HG03280 (cell line): ENCODE results near the gene TIRAP.
"Not testable (repeated sequence)": the region's sequence is repeated elsewhere in the genome, so short reads cannot be mapped to it uniquely, and the experiment has no call there.

ENCODE experiments used
- ATAC-seq: cut with Tn5 transposase; IDR thresholded peaks from one replicate; pipeline ENCODE4 v1.9.1; 2021; ENCODE audit warnings: mild to moderate bottlenecking, moderate library complexity; ENCODE audit not compliant: unreplicated experiment

TIRAP gene

DNA sequence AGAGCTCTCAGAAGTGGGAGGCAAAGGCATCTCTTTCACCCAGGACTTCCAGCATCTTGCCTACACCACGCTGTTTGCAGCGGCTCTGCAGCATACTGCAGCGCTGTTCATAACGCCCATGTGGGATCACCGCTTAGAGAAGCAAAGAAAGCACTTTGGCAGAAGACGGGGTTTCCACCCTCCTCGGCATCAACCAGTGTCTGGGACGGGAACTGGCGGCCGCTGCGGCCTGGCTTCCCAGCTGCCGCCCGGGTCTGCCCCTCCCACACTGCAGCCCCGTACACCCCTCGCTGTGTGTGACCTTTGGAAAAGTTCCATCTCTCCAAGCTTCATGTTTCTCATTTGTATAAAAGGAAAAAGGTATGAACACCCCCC is 545 bp upstream of the TIRAP start:
- no peak for ATAC-seq

DNA sequence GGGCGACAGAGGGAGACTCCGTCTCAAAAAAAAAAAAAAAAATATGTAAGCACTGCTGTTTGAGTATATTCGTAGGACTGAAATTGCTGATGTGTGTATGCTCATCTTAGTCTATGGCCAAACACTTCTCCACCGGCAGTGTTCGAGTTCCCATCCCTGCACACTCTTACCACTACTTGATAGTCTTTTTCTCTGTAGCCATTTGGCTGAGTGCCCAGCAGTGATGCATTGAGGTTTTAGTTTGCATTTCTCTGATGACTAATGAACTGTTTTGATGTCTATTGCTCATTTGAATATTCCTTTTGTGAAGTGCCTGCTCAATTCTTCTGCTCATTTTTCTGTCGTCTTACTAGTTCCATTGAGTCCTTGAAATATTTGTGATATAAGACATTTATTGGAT is 1.9 kb downstream of the TIRAP start:
- ATAC-seq, result peak; percentile 59

DNA sequence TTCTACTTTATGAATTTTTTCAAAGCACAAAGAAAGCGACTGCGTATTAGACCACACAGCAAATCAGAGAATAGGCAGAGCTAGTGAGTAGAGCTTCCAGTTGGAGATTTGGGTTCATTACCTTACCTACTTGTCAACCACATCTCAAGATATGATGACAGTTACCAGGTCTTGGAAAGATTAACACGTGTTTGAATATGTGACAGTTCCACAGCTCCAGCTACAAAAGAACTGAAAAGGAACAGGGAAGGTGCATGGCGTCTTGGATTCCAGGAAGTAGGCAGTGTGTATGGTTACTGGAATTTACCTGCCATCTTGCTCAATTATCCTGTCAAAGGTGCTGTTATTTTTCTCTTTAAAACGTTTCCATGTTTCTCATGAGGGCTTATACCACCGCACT is 5.3 kb downstream of the TIRAP start:
- ATAC-seq, result no peak

DNA sequence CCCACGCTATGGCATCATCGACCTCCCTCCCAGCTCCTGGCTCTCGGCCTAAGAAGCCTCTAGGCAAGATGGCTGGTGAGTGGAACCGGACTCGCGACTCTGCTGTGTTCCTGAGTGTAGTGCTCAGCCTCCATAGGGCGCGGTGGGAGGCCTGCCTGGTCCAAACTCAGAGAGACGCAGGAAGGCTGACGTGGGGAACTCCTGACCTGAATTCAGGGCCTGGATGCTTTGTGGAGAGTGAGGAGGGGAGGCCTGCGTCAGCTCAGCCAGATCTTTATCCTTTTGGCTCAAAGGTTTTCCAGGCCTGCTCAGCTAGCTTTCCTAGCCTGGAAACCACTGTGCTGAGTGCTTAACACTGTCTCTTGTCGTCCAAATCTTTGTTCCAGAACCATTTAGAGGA is 8.0 kb downstream of the TIRAP start:
- no peak for ATAC-seq

DNA sequence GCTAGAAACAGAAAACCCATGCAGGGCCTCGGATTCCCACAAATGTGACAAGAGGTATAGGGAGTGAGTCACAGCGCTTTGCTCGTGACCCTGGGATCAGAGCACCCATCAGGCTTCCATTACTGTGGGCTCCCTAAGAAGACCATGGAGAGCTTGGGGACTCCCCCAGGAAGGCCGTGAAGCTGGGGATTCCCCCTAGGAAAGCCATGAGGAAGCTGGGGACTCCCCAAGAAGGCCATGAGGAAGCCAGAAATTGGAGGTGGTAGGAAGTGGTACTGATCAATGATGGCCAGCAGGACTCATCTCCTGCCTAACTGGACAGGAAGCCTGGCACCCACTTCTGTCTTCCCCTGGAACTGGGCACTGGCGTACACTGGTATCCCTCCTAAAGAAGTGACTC is 10.8 kb downstream of the TIRAP start:
- no peak for ATAC-seq

DNA sequence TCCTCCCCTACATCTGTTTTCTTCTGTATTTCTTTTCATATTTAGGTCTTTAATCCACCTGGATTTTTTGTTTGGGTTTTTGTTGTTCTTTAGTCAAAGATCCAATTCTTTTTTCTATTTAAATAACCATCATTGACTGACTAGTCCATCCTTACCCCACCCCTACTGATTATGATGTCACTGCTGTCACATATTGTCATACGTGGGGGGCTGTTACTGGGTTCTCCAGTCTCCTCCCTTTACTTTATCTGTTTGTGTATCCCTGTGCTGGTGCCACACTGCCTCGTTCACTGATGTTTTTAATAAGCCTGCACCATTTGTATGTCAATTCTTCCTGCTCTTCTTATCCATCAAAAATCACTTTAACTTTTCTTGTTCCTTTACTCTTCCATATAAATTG is 14.1 kb downstream of the TIRAP start:
- no peak for ATAC-seq

DNA sequence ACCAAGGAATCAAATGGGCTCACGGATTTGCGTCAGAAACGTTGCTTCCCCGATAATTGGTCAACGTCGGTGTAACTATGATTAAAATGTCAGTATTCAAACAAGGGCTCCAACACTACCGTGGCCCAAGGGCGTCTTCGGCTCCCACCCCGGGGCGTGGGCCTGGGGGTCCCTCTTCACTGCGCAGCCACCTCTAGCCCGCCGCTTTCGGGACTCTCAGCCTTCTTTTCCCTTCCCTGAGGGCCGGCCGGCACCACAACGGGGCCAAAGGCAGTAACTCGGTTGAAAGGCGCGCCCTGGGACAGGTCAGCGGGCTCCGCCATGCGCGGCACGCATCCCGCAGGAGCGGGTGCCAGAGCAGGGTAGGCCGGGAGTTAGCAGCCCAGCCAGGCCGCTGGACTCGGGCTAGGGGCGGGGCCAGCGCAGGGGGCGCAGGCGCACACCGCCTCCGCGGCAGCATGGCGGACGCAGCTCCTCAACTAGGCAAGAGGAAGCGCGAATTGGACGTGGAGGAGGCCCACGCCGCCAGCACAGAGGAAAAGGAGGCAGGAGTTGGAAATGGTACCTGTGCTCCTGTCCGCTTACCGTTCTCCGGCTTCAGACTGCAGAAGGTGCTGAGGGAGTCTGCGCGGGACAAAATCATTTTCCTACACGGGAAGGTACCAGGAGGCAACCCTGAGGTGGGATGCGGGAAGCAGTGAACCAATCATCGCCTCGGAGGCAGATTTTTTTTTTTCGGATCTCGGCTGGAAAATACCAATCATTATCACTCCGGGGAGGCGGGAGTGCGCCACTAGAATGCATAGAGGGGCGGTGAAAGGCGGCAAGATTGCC is 20.9 kb downstream of the TIRAP start, which contains the start of gene DCPS:
Gene DCPS, plus strand, starts transcription at position 438 of the 834 bp plus-strand sequence. Its CDS starts 21 bp downstream, at position 459.
- peak; percentile 90 for ATAC-seq

DNA sequence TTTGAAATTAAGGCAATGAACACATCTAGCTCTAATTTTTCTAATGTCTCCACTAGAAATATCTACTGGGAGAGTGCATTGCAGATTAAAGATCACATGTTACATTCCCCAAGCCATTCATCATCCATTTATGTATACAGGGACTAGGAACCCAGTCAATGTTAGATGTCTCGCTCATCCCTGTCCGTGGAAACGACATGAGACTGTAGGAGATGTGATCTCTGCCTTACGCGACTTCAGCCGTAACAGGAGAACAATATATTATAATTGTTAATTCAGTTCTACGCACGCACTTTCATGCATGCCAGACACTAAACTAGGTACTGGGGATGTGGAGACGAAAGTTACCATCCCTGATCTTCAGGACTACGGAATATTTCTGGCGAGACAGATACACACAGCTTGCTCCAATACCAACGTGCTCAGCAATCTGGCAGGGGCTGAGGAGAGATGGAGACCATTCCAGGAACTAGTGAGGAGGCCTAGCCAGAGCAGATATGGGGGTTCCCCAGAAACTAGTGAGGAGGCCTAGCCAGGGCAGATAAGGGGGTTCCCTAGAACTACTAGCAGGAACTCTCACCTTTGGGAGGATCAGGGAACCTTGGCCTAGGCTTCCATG is 21.7 kb downstream of the TIRAP start:
- no peak for ATAC-seq

DNA sequence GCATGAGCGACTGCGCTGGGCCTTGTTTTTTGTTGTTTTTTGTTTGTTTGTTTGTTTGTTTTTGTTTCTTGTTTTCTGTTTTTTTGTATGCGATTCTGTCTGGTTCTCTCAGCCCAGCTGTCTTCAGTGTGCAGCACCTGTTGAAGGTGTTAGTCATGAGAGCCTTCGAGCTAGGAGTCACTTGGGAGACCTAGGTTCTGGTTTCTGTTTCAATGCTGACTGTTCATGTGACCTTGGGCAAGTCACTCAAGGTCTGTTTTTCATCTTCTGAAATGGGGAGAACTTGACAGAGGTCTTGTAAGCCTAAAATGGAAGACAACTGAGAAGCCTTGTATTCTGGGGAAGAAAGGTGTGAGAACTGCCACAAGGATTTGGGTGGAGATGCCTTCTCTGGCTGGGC is 22.8 kb downstream of the TIRAP start:
- ATAC-seq, result peak; percentile 67

DNA sequence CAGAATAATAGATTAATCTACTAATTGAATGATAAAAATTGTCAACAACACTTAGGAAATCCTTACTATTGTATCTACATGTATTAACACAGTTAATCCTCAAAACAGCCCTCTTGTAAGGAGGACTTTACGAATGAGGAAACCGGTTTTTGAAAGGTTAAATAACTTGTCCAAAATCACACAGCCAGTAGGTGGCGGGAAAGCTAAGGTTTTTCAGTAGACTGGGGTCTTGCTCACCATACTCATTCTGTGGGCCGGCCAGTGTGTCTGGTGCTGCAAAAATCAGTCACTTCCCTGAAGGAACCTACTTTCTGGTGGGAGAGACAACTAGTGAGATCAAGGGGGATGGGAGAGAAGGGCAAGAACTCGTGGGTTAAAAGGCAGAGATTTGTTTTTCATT is 24.8 kb downstream of the TIRAP start:
- ATAC-seq, result no peak

DNA sequence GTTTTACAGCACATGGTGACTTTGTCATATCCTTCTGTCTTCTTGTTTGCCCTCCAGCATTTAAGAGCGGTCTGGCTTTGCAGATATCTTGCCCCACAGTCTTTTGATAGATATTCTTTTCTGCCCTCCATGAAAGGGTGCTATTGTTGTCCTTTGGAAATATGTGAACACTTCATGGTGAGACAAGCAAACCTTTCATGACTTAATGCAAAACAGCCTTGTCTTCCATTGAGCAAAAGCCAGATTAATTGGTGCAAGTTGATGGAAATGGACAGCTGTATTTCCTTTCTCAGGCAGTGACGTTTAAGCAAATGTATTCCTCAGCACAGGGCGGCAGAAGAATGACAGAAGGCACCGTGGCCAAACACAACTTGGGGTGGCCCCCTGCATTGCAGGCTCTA is 25.4 kb downstream of the TIRAP start:
- no peak for ATAC-seq

DNA sequence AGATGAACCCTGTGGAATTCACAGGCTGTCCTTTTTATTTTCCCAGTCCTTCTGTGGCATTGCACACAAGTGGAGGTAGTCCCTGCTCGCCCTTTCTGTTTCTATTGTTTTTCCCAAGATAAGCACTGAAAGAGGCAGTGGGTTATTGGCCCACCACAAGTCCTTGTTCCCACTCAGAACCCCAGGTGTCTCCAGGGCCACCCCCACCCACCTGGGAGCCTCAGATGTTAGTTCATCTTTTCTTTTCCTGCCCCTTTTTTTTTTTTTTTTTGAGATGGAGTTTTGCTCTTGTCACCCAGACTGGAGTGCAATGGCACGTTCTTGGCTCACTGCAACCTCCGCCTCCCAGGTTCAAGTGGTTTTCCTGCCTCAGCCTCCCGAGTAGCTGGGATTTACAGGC is 25.9 kb downstream of the TIRAP start:
- ATAC-seq, result not testable (repeated sequence)

DNA sequence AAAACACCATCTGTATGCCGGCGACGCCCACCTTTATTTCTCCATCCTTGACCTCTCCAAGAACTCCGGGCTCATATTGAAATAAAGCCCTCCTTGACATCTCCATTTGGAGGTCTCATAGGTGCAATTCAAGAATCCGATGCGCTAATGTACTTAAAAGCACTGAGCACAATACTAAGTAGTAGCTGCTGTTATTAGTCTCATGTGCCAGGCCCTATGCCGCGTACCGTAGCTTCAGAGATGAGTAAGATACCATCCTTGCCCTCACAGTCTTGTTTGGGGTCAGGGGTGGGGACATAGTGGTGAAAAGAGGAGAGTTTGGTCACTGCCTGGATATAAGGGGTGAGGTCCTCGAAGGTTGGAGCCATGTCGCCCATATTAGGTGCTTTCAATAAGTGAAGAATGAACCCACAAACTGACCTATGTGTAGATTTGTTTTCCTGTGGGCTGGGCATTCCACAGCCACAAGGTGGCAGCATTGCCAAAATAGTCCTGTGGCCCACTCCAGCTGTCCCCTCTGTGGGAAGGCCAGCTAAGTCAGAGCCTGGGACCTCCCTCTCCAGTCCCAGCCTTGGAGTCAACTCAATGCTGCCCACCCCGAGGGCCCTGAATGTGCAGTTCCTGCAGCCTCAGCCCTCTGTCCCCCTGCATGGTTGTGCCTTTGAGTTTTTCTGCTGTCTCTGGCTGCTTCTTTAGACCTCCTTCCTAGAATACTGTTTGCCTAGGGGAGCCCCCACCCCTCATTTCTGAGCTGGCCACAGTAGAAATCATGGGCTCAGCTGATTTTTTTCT is 27.5 kb downstream of the TIRAP start:
- peak; percentile 40 for ATAC-seq

DNA sequence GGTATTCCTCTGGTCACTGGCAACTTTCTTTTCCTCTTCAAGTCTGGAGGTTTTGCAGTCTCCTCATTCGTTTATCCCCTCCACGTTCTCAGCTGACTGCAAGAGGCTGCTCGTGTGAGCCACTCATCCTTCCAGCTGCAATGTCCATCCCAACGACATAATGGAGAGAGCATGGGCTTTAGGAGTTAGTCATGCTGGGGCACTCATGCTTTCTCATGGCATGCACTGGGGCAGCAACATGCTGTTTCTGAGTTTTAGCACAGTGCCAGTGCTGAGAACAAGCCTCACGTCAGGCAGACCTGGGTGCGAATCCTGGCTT is 28.1 kb downstream of the TIRAP start:
- ATAC-seq, result no peak

DNA sequence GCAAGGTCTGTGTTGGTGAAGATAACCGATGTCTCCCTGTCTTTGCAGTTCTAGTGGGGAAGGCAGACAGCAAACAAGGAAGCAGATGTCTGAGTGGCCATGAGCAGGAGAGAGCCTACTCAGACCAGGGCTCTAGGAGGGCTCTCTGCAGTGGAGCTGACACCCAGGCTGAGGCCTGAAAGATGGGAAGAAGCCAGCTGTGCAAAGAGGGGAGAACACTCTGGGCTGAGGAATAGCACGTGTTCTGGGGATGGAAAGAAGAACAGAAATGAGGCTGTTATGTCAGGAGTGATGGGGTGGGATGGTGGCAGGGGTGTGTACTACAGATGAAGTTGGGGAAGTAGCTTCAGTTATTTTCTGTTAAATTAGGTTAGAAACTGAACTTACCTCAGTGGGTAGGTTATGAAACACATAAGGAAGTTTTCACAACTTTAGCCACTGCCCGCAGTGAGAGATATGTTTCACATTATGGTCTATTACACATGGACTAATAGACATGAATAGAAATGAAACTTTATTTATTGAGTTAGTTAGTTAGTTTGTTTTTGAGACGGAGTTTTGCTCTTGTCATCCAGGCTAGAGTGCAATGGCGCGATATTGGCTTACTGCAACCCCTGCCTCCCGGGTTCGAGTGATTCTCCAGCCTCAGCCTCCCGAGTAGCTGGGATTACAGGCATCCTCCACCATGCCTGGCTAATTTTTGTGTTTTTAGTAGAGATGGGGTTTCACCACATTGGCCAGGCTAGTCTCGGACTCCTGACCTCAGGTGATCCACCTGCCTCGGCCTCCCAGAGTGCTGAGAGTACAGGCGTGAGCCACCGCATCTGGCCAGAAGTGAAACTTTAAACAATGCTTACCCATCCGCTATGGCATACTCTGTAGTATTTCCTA is 28.8 kb downstream of the TIRAP start:
- ATAC-seq, result peak; percentile 61

DNA sequence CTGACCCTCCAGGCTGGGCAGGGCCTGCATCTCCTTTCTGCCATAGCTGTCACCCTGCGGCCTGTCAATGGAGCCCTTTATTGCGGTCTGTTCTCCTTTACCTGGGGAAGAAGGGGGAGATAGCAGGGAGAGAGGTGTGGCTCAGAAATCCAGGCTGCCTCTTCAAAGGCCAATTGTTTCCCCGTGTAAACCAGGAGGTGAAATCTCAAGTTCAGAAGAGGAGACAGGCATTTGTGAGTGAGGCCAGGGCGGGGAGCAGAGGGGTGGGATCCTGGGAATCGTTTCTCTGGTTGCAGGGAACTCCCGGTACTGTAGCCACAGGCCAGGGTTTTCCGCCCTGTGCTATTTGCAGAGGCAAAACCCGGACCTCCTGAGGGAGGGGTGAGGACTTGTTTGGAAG is 30.1 kb downstream of the TIRAP start:
- no peak for ATAC-seq

DNA sequence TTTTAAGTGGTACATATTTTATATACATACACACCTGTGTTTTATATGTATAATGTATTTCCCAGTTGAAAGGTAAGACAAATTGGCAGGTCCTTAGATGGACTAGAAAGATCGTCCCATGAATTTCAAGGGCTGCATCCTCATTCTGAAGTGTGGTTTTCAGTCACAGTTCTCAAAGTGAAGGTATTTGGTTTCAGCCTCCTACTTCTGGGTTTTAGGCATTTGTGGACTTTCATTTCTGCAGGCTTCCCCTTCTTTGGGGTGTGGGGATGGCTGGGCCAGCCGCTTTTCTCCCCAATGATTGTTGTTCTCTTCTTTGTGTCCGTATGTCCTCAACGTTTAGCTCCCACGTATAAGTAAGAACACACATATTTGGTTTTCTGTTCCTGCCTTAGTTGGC is 30.9 kb downstream of the TIRAP start:
- ATAC-seq, result no peak

DNA sequence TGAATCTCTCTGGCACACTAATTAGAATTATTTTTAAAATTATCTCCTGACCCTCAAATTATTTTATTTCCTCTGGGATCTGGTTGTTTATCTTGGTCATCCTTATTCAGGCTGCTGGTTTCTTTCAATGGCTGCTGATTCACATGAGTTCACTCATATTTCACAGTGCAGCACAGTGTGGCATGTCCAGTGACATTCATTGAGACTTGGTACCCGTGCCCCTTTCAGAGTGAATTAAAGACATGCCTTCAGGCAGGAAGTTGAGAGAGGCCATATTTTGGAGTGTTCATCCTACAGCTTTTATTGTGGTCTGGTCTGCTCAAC is 34.5 kb downstream of the TIRAP start:
- no peak for ATAC-seq

DNA sequence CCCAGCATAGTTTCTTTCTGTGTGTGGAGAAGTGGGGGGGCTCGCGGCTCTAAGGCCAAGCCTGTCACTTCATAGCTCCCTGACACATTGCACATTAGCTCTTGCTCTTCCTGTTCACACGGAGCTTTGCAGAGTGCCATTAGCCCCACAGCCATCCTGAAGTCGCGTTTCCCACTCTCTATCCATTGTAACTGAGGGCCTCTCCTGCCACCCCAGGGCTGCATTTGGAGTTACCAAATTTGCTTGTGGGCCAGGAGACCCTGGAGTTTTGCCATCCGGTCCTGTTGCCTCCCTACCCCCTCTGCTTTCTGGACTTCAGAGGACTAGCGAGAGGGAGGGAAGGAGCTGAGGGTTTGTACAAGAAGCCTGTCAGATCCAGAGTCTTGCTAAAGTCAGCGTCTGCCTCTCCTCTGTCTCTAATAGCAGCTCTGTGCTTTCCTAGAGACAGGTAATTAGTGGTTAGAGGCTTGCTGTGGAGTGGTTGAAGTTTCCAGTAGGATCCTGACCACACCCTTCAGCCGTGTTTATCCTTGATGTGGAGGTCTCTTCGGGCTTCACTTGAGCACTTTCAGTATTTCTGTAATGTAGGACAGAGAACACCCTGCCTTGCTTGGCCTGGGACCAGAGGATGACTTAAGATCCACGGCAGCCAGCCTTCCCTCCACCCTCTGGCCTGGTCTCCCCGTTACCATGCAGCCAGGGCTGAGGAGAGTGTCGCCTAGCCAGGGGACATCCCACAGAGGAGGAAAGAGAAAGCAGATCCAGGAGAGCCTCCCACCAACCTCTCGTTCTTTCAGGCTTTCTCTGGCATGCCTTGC is 35.1 kb downstream of the TIRAP start:
- no peak for ATAC-seq
